ENCODE measurements around the gene EFNA2. TPM values are rescaled to one million over a fixed set of nuclear protein-coding genes. Genes with fewer than 3 reads are reported as not detected.

Gene EFNA2
- total RNA-seq, 1 experiment from 2014 or later = 12.2 TPM

- Histone ChIP-seq H3K27ac (ENCODE audit: low read depth, low read length) (0 out of 2 replicates have a peak overlapping the region, but pooled peaks have one; percentile 13), H3K4me2 (ENCODE audit: low read length) (peak overlapping the region; percentile 73), H3K27me3 (ENCODE audit: insufficient read depth, low read length) (0 out of 2 replicates have a peak, but pooled peaks cover 4% of the 10 kb centered on the region), H3K4me1 (ENCODE audit: control insufficient read depth in 1 of 2, insufficient read depth in 2 of 2, low read length in 2 of 2) (peaks cover 12 to 39% of the 10 kb centered on the region in 2 experiments), H3K4me3 (replicated peaks in 1 of 2; ENCODE audit: low read depth in 1 of 2, low read length in 2 of 2) (peak overlapping the region in 1 of 2 experiments; percentile 30; a peak in 2 of 4 replicates), H3K79me2 (ENCODE audit: insufficient read depth, low read length) (no peaks in the 10 kb centered on the region), H3K36me3 (ENCODE audit: control insufficient read depth in 1 of 2, insufficient read depth in 2 of 2, low read length in 2 of 2) (no peaks in the 10 kb centered on the region), H4K20me1 (ENCODE audit: insufficient read depth) (no peaks in the 10 kb centered on the region), H2AFZ (ENCODE audit: low read depth, low read length, poor library complexity, severe bottlenecking) (no peak overlapping the region), H3K9me3 (ENCODE audit: control insufficient read depth in 1 of 2, insufficient read depth in 1 of 2, low read depth in 1 of 2, low read length in 2 of 2) (no peaks in the 10 kb centered on the region), H3K9me2 (ENCODE audit: insufficient read depth) (no peaks in the 10 kb centered on the region), H3K9ac (ENCODE audit: low read length) (peak overlapping the region; percentile 36; the same call in 1 of the 2 replicates)
- ATAC-seq (no peak; the same call in 1 of the 2 replicates), DNase-seq (ENCODE audit: low read depth, low spot score) (no peak)
- TF ChIP-seq MAX (IDR thresholded peaks at IDR 0.05) (no peak), REST (IDR thresholded peaks at IDR 0.05; ENCODE audit: low read depth) (no peak), EGR1 (IDR thresholded peaks at IDR 0.05; ENCODE audit: low read depth) (no peak), ELF1 (IDR thresholded peaks at IDR 0.05; ENCODE audit: borderline replicate concordance, low read depth) (no peak), RAD21 (IDR thresholded peaks at IDR 0.05; ENCODE audit: low read depth) (no peak)
- ChIA-PET CTCF (interaction anchor here (0.9 to 1.7 kb wide), 3 partner anchors 59 to 69 kb away, joined by 3 to 4 read pairs (median 4); no protein-coding TSS in a partner anchor), POLR2A (interaction anchor here (2.2 kb wide), 1 partner anchor 45 kb away, joined by 11 read pairs; the partner anchor contains the start of gene CIRBP), RAD21 (ENCODE audit: low non-redundant PET in 1 of 2, low total read pairs in 2 of 2, uncharacterized antibody in 2 of 2, unreplicated experiment in 2 of 2) (no interaction called here)
- no TSS peak for BruUV-seq (replicated peaks)
- intact Hi-C loops (cut with micrococcal nuclease) = no loop called here
Measured at GRCh38 chr19:1313695-1314613, 28.3 kb downstream of the EFNA2 start.
